Non-pigmented ciliary epithelial cell (primary cell): ENCODE data around the gene TLN1.

Experiments
- DNase-seq: peaks from one replicate; pipeline ENCODE4 v3.0.0-alpha.2; 2010; ENCODE audit warnings: low read depth

TLN1 gene

DNA sequence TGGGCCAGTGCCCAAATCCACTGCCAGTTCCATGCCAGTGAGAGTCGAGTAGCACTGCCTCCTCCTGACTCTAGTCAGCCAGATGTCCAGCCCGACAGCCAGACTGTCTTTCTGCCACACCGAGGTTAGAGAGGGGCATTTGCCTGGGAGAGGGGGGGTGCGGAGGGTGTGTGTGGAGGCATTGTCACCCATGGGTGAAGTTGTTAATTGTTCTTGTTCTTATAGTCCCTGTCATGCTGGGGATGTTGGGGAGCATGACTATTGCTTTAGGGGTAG, 18.2 kb upstream of the TLN1 start:
- no peak for DNase-seq

DNA sequence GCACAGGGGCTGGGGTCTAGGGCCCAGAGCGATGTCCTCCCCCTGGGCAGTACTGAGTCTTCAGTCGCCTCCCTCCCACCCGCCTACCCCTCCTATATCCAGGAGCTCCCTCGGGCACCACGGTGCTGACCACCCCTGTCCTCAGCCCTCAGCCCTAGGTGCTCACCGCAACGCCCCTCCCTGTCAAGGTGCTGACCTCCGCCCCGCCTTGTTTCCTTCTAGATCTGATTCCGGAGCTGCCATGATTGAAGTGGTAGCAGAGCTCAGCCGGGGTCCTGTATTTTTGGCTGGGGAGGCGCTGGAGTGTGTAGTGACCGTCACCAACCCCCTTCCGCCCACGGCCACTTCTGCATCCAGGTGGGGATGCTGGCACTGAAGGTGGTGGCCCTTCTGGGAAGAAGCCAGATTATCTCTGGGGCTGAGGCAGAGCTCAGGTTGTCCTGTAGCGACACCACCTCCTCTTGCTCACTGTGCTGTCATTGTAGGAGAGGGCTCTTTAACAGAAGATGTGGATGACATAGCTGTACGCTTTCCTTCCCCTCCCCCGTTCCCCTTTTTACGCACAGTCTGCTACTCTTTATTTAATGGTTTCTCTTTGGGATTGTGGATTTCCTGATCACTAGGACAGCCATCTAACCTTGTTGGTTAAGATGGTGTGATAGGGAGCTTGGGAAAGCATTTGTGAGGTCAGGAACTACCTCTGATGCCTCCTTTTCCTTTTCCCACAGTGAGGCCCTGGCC, 17.7 kb upstream of the TLN1 start:
- DNase-seq, result no peak

DNA sequence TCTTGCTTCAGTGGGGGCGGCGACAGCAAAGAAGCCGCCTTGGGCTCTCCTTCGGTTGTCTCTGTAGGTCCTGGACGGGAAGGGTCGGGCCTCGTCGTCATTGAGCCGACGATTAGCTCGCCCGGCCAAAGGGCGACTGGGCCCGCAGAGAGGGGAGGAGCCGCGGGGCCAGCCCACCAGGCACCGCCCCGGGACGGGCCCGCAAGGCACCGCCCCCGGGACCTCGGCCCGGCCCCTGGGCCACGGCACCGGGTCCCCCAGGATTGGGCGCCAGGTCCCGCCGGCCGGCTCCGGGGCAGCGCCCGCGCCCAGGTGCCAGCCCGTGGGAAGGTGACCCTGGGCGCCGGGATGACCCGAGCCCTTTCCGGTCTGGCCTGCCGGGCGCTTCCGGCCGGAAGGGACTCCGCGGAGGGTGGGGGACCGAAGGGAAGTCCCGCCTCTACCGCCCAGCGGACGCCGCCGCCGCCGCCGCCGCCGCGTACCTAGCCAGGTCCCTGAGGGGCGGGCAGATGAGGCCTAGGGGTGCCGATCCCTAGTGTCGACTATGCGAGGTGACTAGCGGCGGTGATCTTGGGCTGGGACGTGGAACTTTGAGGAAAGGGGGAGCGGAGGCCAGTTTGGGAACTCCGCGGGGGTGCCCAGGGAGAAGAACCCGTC, 17.0 kb upstream of the TLN1 start, which contains the start of the genes GBA2 and RGP1:
GBA2 (minus strand) TSS at position 371 of the 657 bp plus-strand sequence. CDS start 524 bp downstream, outside the sequence.
RGP1 (plus strand) TSS at position 430 of the 657 bp plus-strand sequence. CDS start 469 bp downstream, outside the sequence.
- no peak for DNase-seq

DNA sequence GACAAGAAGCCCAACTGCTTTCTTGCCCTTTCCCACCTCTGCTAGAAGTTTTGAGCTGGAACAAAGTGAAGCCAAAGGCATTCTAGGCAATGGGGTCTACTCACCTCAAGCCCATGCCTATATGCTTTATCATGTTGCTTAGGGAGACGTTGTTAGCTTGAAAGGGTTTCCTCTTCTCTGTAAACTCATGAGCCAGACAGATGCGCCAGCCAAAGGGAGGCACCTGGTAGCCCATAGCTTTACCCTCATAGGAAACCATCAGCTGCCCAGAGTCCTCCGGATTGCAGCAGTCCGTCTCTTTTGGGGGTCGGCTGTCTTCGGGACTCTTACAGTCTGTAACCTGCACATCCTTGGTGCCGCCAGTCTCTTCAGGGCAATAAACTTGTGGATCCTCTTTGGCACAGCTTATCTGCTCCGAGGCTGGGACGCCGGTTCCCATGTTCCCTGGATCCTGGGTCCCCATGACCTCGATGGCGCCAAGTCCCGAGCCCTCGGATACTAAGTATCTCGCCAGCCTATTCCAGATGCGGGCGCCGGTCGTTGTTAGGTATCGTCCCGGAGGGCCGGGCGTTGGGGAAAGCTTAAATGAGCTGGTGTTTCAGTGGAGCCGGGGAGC, 16.4 kb upstream of the TLN1 start:
- DNase-seq, result no peak

DNA sequence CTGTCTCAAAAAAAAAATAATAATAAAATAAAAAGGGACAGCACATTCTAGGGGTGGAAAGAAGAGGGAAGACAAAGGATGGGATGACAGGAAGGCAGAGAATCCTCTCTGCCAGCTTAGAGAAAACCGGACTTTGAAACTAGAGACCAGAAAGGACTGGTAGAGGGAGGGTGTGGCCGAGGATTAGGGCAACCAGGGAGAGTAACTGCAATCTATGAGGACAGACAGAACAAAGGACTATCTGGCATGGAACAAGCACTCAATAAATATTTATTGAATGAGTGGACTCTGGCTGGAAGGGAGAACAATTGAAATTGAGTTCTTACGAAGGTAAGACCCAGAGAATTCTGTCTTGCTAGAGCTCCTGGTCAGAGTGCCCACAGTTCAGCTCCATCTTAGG, 14.6 kb upstream of the TLN1 start:
- no peak for DNase-seq

DNA sequence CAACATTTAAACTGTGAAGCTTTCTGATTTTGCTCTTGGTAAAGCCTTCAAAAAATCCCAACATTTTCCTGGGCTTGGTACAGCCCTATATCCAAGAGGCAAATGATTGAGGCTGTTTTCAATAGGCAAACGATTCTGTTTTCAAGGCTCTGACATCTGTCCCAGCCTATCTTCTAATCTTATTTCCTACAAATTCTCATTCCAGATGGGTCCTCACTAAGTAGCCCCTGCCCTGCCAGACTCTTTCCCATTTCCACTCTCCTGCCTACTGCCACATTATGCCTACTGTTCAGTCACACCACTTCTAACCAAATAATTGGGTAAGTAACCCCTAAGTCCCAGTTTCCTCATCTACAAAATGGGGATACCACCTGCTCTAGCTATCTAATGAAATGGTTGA, 13.6 kb upstream of the TLN1 start:
- DNase-seq, result no peak

DNA sequence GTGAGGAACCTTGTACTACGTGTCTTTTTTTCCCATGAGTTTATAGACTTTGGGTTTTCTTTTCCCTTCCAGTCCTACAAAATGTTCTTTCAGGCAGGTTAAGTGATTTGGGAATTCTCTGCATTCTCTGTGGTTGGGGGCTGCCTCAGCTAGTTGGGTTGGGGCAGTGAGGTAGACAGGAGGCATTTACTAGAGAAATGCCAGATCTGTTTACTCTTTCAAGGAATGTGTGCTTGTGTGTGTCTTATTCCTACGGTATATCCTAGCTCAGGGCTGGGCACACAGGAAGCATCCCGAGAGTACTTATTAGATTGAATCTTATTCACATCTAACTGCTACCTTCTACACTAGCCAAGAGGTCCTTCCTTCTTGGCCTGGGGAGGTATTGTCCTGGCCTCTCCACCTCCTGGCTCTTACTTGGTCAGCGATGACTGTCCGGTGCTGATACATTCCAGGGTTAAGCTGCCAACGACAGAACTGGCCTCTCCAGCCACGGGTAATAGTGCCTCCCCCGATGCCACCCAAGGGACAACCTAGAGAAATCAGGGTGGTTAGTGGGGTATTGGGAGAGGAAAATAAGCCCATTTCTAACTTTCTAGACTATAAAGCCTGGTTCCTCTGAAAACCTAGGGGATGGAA, 12.0 kb upstream of the TLN1 start:
- DNase-seq, result no peak

DNA sequence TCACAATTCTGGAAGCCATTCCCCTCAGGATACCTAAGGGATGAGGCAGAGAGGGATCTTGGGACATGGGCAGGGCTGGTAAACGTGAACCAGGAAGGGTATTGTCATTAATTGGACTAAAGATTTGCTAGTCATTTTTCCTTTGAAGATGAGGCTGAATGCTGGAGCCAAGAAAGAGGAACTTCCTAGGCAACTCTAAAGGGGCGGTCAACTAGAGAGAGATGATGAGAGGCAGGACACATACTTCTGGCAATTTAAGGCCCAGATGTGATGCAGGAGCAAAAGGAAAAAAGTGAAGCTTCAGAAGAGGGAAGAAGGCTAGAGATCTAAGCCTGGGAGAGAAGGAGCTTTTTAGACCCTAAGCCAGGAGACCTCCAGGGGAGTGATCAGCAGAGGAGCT, 11.5 kb upstream of the TLN1 start:
- no peak for DNase-seq

DNA sequence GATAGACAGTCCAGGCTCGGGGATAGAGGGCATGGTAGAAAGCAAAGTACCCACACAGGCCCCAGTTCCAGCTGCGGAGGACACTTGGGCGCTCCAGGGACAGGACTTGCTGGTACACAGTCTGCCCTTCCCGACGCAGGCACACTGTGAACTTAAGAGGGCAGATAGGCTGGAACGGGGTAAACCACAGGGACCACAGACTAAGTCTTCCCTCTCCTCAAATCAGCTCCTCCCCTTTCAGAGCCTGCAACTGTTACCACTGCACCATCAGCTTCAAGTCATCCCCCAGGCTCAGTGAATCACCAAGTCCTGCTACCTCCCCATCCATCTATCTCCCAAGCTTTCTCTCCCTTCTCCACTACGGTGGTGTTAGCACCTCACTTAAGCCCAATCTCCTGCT, 9.7 kb upstream of the TLN1 start:
- no peak for DNase-seq

DNA sequence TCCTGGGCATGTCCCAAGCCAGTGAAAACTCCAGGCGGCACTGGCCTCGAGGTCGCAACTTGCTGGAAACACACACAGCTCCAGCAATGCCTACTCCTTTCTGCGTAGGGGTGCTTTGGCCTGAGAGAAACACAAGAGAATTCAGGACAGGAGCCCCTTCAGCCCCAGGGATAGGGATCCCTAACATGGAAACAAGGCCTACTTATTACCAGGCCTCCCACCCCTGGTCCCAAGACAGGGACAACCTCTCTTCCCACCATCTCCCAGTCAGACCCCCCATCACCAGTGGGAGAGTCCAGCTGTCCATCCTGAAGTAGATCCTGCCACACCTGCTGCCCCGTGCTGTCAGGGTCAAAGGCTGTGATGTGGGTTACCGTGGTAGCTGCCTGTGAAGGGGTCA, 8.2 kb upstream of the TLN1 start:
- DNase-seq, result no peak

DNA sequence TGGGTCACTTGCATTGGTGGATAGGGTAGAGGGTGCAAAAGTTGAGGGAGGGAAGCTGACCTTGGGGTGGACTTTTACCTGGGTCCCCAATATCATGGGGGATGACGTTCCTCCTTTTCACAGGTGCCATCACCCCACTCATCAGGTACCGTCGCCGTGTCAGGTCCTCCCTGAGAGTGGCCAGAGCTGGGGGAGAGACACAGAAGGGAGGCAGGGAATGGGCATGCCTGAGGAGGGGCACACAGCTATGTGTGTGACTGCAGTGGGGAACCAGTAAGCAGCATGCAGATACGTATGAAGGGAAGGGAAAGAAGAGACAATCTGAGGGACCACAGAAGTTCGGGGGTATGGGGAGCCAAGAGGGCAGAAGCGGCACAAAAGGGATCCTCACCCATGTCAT, 6.9 kb upstream of the TLN1 start:
- no peak for DNase-seq

DNA sequence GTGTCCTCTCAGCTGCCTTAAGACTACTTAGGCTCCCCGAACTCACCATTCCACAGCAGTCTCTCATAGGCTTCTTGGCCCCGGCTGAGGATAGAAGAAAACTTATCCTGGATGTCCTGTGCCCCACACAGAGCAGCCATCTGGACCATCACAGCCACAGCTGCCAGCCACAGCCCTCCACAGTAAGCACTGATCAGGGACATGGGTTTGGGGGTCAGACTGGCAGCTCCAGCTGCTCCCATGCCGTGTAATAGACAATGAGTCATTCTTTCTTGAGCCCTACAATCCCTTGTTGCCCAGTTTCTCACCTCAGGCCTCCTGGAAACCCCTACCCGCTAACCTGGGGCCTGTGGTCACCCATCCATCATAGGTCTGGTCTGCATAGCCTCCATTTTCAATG, 6.2 kb upstream of the TLN1 start:
- DNase-seq, result no peak

DNA sequence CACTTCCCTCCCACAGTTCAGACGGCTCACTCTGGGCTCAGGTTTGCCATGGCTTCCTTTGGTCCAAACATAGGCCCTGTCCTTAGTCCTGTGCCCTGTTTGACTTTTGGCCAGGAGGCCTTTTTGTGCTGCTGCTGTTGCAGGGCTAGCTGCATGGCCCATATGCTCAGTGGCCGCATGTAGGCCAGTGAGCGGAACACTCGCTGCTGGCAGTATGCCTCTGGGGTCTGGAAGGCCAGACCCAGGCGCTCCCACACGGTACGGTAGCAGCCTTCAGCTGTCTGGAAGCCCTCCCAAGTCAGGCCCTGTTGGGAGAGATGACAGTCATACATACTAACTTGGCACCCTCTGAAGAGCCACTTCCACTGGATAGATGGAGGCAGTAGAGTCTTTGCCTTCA, 5.1 kb upstream of the TLN1 start:
- DNase-seq, result no peak

DNA sequence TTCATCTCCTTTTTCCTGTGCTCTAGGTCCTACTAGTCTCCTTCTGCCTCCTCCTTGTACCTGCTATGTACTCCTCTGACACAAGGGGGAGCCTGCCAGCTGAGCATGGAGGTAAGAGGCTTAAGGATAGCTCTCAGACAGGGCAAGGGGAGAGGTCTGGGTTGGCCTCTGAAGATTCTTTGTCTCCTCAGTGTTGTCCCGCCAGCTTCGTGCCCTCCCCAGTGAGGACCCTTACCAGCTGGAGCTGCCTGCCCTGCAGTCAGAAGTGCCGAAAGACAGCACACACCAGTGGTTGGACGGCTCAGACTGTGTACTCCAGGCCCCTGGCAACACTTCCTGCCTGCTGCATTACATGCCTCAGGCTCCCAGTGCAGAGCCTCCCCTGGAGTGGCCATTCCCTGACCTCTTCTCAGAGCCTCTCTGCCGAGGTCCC, 4.2 kb upstream of the TLN1 start:
- no peak for DNase-seq

DNA sequence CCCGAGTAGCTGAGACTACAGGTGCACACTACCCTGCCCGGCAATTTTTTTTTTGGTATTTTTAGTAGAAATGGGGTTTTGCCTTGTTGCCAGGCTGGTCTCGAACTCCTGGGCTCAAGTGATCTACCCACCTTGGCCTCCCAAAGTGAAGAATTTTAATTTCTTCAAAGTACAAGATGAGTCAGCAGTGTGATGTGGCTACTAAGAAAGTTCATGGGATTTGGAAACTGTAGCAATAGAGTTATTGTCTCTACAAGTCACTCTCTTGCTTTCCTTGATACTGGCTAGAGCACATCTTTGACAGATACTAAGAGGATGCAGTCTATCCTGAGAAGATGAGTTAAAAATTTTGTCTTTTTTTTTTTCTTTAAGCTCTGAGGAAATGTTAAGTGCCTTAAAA, 2.1 kb upstream of the TLN1 start:
- DNase-seq, result no peak

DNA sequence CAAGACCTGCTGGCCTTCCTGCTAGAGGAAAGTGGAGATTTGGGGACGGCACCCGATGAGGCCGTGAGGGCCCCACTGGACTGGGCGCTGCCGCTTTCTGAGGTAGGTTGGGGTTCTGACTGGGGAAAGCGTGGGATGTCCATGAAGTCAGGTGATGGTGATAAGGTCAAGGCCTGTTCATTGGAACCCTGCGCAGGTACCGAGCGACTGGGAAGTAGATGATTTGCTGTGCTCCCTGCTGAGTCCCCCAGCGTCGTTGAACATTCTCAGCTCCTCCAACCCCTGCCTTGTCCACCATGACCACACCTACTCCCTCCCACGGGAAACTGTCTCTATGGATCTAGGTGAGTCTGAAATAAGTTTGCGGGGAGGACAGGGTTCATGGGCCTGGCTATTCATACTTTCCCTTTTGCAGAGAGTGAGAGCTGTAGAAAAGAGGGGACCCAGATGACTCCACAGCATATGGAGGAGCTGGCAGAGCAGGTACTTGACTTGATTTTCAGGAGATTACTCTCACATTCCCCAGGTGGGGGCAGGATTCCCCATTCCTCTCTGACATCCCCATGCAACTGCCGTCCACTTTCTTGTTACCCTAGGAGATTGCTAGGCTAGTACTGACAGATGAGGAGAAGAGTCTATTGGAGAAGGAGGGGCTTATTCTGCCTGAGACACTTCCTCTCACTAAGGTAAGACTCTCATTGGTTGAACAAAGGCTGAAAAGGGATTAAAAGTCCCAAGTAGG, 976 bp upstream of the TLN1 start:
- no peak for DNase-seq

DNA sequence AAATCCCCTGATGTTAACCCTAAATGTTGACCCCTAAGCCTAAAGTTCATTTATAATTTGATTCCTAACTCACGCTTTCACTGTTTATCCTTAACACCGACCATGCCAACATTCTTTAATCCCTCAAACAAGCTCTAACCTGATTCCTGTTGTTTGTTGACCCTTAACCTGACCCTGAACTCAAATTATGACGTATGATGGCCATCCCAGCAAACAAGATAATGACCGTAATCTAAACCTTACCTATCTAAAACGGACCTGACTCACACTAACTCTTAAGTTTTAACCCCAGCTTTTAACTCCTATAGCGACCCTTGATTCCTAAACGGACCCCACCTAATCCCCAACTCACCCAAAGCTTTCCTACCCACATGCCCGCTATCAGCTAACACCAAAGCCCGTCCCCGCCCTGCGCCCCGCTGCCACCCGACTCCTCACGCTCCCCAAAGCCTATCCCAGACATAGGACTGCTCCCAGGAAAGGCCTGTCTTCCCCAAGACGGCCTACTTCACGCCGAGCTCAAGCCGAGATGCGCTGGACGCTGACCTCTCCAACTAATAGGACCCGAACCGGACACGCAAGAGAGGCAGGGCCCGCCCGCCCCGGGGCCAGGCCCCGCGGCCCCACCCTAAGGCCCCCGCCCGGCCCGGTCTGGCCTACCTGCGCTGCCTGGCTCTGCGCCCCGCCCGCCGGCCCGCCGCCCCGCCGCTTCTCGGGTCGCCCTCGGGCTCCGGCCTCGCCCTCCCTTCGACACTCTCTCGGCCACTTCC, 395 bp downstream of the TLN1 start:
- DNase-seq, result no peak

DNA sequence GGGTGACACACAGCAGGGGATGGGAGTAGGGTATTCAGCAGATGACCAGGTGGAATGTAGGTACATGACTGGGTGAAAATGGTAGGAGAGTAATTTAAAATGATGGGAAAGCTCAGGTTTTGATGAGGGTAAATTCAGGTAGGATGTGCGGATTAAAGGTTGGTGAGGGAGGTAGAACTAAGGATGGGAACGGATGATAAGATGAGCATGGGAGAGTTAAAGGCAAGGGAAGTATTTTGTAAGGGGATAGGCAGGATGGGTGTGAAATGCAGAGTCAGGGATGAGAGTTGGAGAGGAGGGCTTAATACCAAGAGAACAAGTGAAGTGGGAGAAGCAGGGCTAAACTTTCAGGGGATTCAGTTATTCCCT, 1.5 kb downstream of the TLN1 start:
- no peak for DNase-seq

DNA sequence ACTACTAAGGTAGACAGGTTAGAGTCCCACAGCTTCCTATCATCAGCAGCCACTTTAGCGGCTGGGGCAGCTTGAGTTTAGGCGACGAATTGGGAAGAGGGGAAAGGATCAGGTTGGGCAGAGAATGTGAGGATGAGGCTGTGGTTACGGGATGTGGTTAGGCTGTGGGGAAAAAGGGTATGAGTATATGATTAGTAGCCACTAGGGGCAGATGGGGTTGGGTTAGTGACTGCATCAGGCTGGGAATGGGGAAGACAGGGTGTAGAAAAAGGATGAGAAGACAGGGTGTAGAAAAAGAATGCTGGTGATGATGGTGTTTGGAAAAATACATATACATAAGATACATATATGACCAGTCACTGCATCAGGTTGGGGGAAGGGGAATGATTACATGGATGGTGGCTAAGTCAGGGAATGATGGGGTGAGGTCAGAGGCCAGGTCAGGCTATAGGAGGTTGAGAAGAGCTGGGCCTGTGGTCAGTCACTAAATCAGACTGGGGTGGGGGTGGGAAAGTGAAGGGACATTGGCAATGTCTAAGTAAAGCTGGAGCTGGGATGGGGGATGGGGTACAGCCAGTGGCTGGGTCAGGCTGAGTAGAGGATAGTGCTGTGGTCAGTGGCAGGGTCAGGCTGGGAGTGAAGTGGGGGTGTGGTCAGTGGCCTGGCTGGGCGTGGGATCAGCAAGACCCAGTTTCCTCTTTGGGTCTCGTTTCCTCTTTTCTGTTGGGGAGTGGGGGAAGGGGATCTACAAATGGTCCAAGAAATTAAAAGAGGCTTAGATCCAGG, 2.1 kb downstream of the TLN1 start:
- DNase-seq, result peak; percentile 69

DNA sequence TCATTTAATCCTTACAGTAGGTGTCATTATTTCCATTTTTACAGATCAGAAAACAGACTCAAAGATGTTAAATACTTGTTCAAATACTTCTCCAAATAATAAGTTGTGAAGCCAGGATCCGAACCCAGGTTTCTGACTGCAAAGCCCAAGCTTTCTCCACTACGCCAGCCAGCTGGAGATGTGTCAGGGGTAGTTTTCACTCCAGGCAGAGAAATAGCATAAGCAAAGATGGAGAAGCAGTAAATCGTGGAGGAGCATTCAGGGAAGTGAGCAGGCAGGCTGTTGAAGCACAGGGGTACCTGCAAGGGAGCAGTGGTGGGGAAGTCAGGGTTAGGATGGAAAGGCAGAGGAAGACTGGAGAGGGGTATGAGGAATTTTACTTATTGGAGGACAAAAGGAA, 2.9 kb downstream of the TLN1 start:
- DNase-seq, result no peak
